ENCODE results near the gene DECR2.

Gene DECR2

GRCh38 chr16:356741-357140 lies 44.9 kb upstream of the DECR2 start:
- Histone ChIP-seq H3K36me3 (no peaks in the 10 kb centered on the region), H3K4me1 (no peaks in the 10 kb centered on the region), H3K4me3 (ENCODE audit: low read depth, low read length) (no peak overlapping the region), H3K27me3 (no peaks in the 10 kb centered on the region), H3K9me3 (no peaks in the 10 kb centered on the region)
- TF ChIP-seq CTCF (IDR thresholded peaks at IDR 0.05; ENCODE audit: low read depth, low read length): no peak
- no peak for DNase-seq

DNA sequence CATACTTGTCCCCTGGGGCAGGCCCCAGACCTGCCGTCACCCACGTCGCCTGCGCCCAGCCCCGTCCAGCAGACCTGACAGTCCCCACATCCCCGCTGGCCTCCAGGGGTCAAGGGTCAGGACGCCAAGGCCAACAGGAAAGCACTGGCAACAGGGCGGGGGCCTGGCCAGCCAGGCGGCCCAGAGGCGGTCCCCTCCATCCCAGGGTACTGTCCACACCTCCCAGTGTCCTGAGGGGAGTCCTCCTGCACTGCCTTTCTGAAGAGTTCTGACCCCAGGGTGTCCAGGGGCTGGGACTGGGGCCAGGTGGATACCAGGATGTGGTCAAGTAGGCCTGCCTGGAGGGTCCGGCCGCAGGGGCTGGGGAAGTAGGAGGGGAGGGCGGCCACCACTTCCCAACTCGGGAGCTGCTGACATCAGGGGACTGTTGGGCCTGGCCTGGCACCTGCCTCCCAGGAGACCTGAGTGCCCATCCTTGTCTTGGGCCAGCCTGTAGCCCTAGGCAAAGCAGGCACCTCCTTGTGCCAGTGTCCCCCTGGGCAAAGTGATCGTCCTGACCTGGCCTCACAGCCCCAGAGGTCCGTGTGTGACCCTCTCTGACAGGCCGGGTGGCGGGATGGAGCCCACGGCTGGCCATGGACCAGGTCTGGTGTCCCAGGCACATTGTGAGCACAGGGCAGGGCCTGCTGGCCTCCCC lies 42.5 kb upstream of the DECR2 start:
- H3K9me3 ChIP-seq: no peaks in the 10 kb centered on the region
- no peaks in the 10 kb centered on the region; the same call in 1 of the 2 replicates for H3K4me1 ChIP-seq
- H3K27me3 ChIP-seq: peaks cover 10% of the 10 kb centered on the region
- no peak for TF ChIP-seq CTCF (IDR thresholded peaks at IDR 0.05; ENCODE audit: low read depth, low read length)
- DNase-seq: no peak
- no peaks in the 10 kb centered on the region for H3K36me3 ChIP-seq
- H3K4me3 ChIP-seq (ENCODE audit: low read depth, low read length): no peak overlapping the region

- Histone ChIP-seq H3K4me3 (ENCODE audit: low read depth, low read length) (no peak overlapping the region), H3K27me3 (peaks cover 10% of the 10 kb centered on the region), H3K36me3 (no peaks in the 10 kb centered on the region), H3K4me1 (no peaks in the 10 kb centered on the region; the same call in 1 of the 2 replicates), H3K9me3 (no peaks in the 10 kb centered on the region)
- no peak for DNase-seq
- no peak for TF ChIP-seq CTCF (IDR thresholded peaks at IDR 0.05; ENCODE audit: low read depth, low read length)
Measured at GRCh38 chr16:359871-360697, 41.6 kb upstream of the DECR2 start.

DNA sequence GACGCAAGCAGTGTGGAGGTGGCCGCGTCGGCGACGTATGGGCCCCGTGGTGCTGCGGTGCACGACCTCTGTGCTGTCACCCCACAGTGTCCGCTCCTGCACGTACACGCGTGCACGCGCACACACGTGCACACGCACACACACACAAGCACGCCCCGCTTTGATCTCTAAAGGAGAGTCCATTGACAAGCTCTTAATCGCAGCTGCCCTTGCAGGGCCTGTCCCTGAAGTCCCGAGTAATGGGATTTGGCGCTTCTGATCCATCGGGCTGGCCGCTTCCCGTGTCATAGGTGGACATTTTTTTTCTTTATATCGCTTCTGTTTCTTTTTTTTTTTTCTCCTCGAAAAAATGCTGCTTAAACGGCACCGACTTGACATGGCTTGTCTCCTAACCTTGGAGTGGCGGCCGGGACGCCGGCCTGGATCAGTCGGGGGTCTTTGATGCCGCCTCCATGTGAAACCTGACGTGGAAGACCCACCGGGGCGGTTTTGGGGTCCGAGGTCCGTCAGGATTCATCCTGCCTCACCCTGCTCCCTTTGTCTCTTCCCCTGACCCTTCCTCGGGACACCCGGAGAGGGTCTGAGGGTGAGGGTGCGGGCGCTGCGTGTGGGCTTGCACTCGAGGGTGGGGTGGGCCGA lies 40.9 kb upstream of the DECR2 start:
- no peak for DNase-seq
- Histone ChIP-seq H3K27me3 (peaks cover 10% of the 10 kb centered on the region), H3K4me3 (ENCODE audit: low read depth, low read length) (no peak overlapping the region), H3K9me3 (no peaks in the 10 kb centered on the region), H3K36me3 (no peaks in the 10 kb centered on the region), H3K4me1 (no peaks in the 10 kb centered on the region; the same call in 1 of the 2 replicates)
- TF ChIP-seq CTCF (IDR thresholded peaks at IDR 0.05; ENCODE audit: low read depth, low read length): no peak

- Histone ChIP-seq H3K27me3 (peaks cover 10% of the 10 kb centered on the region), H3K4me3 (ENCODE audit: low read depth, low read length) (no peak overlapping the region), H3K4me1 (no peaks in the 10 kb centered on the region; the same call in 1 of the 2 replicates), H3K36me3 (no peaks in the 10 kb centered on the region; the same call in 1 of the 2 replicates), H3K9me3 (no peaks in the 10 kb centered on the region)
- TF ChIP-seq CTCF (IDR thresholded peaks at IDR 0.05; ENCODE audit: low read depth, low read length): no peak
- DNase-seq: no peak
Measured at GRCh38 chr16:361341-361871, 40.3 kb upstream of the DECR2 start.
